GM19240 (cell line): ENCODE data around the gene COA5.

Experiments used
- DNase-seq: peaks from one replicate; pipeline ENCODE4 v3.0.0; 2011; ENCODE audit warnings: low spot score; ENCODE audit not compliant: insufficient read length

COA5 gene

GRCh38 chr2:98608116-98608961 is at the start of gene COA5, which contains the start of gene UNC50:
COA5 (minus strand) TSS chr2:98608512; CDS start chr2:98608405, 107 bp downstream.
UNC50 (plus strand) TSS chr2:98608589; CDS start chr2:98609760, 1,171 bp downstream.
- DNase-seq, result peak; percentile 80

GRCh38 chr2:98656800-98657199 is 48.5 kb upstream of the COA5 start:
- DNase-seq, result no peak

GRCh38 chr2:98654699-98655495 is 46.6 kb upstream of the COA5 start:
- DNase-seq, result no peak

- no peak for DNase-seq
Measured at GRCh38 chr2:98650998-98651397, 42.7 kb upstream of the COA5 start.

- no peak for DNase-seq
Measured at GRCh38 chr2:98649992-98650375, 41.7 kb upstream of the COA5 start.

- peak; percentile 8 for DNase-seq
Measured at GRCh38 chr2:98649135-98649991, 41.1 kb upstream of the COA5 start.

- no peak for DNase-seq
Measured at GRCh38 chr2:98648451-98648850, 40.1 kb upstream of the COA5 start.

GRCh38 chr2:98647636-98648035 is 39.3 kb upstream of the COA5 start:
- DNase-seq, result no peak

GRCh38 chr2:98643496-98644100 is 35.3 kb upstream of the COA5 start:
- DNase-seq, result no peak

GRCh38 chr2:98637401-98638147 is 29.3 kb upstream of the COA5 start:
- DNase-seq, result no peak

GRCh38 chr2:98634406-98635092 is 26.2 kb upstream of the COA5 start:
- no peak for DNase-seq

GRCh38 chr2:98632351-98632750 is 24.0 kb upstream of the COA5 start:
- no peak for DNase-seq

GRCh38 chr2:98623657-98624056 is 15.3 kb upstream of the COA5 start:
- no peak for DNase-seq

- no peak for DNase-seq
Measured at GRCh38 chr2:98617149-98617548, 8.8 kb upstream of the COA5 start.

GRCh38 chr2:98615481-98615880 is 7.2 kb upstream of the COA5 start:
- no peak for DNase-seq

- DNase-seq, result no peak
Measured at GRCh38 chr2:98614024-98614739, 5.9 kb upstream of the COA5 start.

GRCh38 chr2:98608962-98609604 is 771 bp upstream of the COA5 start:
- no peak for DNase-seq

- DNase-seq, result no peak
Measured at GRCh38 chr2:98607741-98608115, 584 bp downstream of the COA5 start.

GRCh38 chr2:98607104-98607503 is 1.2 kb downstream of the COA5 start:
- DNase-seq, result no peak
